AG04449 (cell line): ENCODE data around the gene GPR180.

Experiments
- CTCF ChIA-PET: fragments of 350-600 bp; formaldehyde crosslinking; extraction: SDS; loops from one replicate; lab custom pipeline; 2021; ENCODE audit warnings: antibody characterized with exemption; lab: Yijun Ruan, JAX
- POLR2A ChIA-PET: fragments of 400-600, 350-600 bp; formaldehyde crosslinking; extraction: SDS; loops from one replicate; lab custom pipeline; 2020; ENCODE audit warnings: antibody characterized with exemption, inconsistent platforms; lab: Yijun Ruan, JAX
- DNase-seq: peaks from one replicate; pipeline ENCODE4 v3.0.0-alpha.2; 2010; ENCODE audit warnings: low read depth, low spot score
- H3K4me3 ChIP-seq: 2 replicates; pipeline ENCODE4 v1.5.1; 2011; ENCODE audit warnings: low read depth, mild to moderate bottlenecking, control low read depth, low read length
- TF ChIP-seq, protein P1 (sequence below): IDR thresholded peaks from one replicate; pipeline ENCODE4 v1.5.1; 2011; ENCODE audit warnings: mild to moderate bottlenecking, moderate library complexity, low read length, control low read depth, inconsistent platforms; ENCODE audit not compliant: insufficient read depth; ENCODE audit errors: missing control alignments

Gene GPR180

DNA sequence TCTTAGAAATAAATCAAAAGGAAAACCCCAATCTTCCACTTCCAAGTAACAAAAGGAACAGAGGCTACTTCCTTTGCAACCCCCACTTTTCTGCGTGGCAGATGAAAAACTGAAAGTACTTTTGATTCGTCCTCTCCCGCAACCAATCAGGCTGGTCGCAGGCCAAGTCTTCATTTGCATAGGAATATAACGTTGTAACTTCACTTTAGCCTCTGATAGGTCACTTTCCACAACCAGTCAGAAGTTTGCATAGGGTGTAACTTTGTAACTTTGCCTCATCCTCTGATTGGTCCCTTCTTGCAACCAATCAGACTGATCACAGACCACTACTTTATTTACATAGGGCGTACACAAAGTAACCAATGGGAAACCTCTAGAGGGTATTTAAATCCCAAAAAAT lies 42.9 kb upstream of the GPR180 start:
- no peak for DNase-seq
- H3K4me3 ChIP-seq, result no peak overlapping the region
- TF ChIP-seq, protein P1, sequence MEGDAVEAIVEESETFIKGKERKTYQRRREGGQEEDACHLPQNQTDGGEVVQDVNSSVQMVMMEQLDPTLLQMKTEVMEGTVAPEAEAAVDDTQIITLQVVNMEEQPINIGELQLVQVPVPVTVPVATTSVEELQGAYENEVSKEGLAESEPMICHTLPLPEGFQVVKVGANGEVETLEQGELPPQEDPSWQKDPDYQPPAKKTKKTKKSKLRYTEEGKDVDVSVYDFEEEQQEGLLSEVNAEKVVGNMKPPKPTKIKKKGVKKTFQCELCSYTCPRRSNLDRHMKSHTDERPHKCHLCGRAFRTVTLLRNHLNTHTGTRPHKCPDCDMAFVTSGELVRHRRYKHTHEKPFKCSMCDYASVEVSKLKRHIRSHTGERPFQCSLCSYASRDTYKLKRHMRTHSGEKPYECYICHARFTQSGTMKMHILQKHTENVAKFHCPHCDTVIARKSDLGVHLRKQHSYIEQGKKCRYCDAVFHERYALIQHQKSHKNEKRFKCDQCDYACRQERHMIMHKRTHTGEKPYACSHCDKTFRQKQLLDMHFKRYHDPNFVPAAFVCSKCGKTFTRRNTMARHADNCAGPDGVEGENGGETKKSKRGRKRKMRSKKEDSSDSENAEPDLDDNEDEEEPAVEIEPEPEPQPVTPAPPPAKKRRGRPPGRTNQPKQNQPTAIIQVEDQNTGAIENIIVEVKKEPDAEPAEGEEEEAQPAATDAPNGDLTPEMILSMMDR, result no peak
- ChIA-PET POLR2A (no interaction called here), CTCF (no interaction called here)

DNA sequence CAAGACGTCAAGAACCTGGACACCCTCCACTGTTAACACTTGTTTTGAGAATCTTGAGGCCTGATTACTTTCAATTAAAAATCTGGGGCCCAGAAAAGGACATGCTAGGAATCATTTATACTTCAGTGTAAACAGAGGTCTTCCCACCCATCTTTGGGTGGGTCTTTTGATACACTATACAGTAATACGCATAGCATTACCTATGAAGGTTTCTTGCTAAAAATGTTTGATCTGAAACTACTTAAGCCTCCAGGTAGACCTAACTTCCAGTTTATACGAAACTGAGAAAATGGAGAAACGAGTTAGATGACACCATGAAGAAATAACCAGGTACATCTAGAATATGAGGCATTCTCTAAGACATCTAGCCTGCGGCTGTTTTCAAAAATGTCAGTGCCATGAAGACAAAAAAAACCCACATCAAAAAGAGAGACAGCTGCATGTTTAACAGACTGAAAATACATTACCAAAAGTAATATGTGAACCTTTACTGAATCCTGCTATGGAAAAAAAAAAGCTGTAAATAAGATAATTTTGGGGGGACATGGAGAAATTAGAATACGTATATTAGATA lies 42.3 kb upstream of the GPR180 start:
- TF ChIP-seq, protein P1, result no peak
- H3K4me3 ChIP-seq, result no peak overlapping the region
- POLR2A ChIA-PET, result no interaction called here
- no peak for DNase-seq
- CTCF ChIA-PET, result no interaction called here

GRCh38 chr13:94560116-94560515 lies 41.5 kb upstream of the GPR180 start:
- H3K4me3 ChIP-seq, result no peak overlapping the region
- ChIA-PET POLR2A (no interaction called here), CTCF (no interaction called here)
- TF ChIP-seq, protein P1, result no peak
- no peak for DNase-seq

DNA sequence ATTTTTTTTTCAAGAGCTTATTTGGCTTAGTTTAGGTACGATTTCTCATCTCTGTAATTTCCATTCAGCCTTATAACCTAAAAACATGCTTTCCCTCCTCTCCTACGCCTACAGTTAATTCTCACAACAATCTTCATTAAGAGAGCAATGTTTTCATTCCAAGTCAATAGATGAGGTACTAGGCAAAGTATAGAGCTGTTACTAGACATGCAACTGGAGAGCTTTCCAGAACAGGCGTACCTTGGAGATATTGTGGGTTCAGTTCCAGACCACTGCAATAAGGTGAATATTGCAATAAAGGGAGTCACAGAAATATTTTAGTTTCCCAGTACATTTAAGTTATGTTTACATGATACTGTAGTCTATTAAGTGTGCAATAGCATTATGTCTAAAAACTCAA lies 40.5 kb upstream of the GPR180 start:
- TF ChIP-seq, protein P1, result no peak
- H3K4me3 ChIP-seq, result no peak overlapping the region
- ChIA-PET CTCF (interaction anchor here (0.6 to 0.7 kb wide), 2 partner anchors 10 to 41 kb away, joined by 3 to 4 read pairs; no protein-coding TSS in a partner anchor), POLR2A (no interaction called here)
- no peak for DNase-seq

DNA sequence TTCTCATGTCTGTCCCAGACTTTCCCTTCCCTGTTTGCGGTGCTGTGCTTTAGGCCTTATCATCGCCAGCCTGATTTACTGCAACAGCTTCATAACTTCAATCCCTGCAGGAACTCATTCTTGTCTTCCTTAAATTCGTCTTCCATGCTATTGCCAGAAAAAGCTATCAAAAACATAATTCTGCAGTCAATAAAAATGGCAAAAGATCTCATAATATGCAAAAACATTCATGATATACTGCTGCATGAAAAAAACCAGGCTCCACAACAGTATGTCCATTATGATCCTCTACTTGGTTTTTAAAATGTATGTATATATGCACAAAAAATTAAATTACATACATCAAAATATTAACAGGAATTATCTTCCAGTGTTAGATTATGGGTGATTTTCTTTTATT lies 34.1 kb upstream of the GPR180 start:
- TF ChIP-seq, protein P1, result no peak
- H3K4me3 ChIP-seq, result no peak overlapping the region
- POLR2A ChIA-PET, result no interaction called here
- no peak for DNase-seq
- CTCF ChIA-PET, result no interaction called here

- no peak overlapping the region for H3K4me3 ChIP-seq
- TF ChIP-seq, protein P1, result no peak
- no peak for DNase-seq
- POLR2A ChIA-PET, result no interaction called here
- CTCF ChIA-PET, result no interaction called here
Observed at GRCh38 chr13:94568443-94568842, 33.2 kb upstream of the GPR180 start.
